NCI-H2196 (cell line): ENCODE measurements around the gene PA2G4.
"Not testable (repeated sequence)": the region's sequence is repeated elsewhere in the genome, so short reads cannot be mapped to it uniquely, and the experiment has no call there.

Experiments used
- DNase-seq: peaks from one replicate; lab custom pipeline; 2025; ENCODE audit not compliant: unreplicated experiment; lab: John Stamatoyannopoulos, UW

The PA2G4 gene

DNA sequence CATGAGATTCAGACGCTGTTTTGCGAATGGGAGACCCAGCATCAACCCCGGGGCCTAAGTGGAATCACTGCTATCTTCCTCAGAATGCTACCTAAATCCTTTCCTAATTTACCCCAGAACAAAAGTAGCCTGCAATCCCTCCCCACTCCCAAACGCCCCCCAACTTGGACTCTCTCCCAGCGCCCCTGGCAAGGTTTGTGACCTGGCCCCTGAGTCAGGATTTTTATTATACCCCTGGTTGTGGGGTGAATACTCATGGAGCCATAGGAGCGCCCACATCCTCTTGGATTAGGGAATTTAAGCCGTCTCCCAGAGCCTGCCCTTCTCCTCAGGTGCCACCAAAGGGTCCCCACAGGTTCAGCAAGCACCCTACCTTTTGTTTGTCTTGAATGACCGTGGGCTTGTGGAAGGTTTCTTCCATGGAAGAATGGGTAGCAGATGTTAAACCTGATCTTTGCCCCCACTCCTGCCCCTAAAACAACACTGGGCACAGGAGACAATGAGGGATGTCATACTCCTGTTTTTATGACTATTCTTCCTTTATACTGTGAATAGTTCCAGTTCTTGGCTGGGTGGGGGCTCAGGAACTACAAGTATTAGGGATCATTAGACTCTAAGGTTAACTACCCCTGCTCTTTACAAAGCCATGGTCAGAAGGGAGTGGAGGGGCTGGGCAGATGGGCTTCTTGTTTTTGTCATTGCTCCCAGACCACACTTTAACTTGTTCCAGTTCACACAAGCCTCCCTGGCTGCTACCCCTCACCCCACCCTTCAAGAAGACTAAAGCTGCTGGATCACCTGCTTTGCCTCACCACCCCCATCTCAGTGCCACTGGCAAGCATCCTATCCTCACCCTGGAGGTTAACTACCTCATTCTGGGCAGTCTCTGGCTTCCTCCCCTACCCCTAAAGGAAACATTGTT lies 48.7 kb downstream of the PA2G4 start:
- DNase-seq, result no peak

DNA sequence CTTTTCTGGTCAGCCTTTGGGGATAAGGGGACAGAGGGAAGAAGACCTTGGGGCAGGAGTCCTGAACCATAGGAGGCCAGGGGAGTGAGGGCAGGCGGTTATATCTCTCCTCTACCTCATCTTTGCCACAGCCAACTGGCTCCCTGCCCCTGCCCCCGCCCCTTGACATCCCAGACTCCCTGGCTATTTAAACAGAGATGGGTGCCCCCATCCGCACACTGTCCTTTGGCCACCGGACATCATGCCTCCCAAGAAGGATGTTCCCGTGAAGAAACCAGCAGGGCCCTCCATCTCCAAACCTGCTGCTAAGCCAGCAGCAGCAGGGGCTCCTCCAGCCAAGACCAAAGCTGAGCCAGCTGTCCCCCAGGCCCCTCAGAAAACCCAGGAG lies 49.3 kb downstream of the PA2G4 start:
- DNase-seq, result no peak

GRCh38 chr12:56154246-56154771 lies 50.0 kb downstream of the PA2G4 start:
- DNase-seq, result no peak

GRCh38 chr12:56154818-56155217 lies 50.5 kb downstream of the PA2G4 start:
- no peak for DNase-seq

DNA sequence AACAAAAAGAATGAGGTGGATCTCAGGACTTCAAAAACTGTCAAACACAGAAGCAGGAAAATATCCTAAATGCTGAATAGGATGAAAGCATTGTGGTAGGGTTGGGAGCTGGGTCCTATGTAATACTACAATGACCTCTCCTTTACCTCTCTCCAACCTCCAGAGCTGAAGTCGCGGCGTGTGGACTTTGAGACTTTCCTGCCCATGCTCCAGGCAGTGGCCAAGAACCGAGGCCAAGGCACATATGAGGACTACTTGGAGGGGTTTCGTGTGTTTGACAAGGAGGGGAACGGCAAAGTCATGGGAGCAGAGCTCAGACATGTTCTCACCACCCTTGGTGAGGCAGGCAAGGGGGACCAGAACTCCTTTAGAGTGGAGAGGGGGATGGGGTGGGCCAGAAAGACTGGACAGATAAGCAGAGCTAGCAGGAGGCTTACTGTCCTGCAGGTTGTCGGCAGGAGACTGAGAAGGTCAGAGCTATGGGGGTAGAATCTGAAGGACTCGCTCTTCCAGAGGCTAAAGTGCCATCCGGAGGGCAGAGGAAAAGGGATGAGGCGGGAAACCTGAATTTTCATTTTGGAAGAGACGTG lies 51.0 kb downstream of the PA2G4 start:
- no peak for DNase-seq

DNA sequence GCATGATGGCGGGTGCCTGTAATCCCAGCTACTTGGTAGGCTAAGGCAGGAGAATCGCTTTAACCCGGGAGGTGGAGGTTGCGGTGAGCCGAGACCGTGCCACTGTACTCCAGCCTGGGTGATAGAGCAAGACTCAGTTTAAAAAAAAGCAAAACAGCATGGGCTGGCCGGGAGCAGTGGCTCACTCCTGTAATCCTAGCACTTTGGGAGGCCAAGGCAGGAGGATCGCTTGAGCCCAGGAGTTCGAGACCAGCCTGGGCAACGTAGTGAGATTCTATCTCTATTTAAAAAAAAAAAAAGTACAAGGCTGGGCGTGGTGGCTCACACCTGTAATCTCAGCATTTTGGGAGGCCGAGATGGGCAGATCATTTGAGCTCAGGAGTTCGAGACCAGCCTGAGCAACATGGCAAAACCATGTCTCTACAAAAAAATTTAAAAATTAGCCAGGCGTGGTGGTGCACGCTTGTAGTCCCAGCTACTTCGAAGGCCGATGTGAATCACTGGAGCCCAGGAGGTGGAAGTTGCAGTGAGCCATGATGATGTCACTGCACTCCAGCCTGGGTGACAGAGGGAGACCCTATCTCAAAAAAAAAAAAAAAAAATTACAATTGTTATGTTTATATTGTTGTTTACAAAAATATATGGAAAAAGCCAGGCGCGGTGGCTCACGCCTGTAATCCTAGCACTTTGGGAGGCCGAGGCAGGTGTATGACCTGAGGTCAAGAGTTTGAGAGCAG lies 52.3 kb downstream of the PA2G4 start:
- DNase-seq, result not testable (repeated sequence)

- DNase-seq, result peak; percentile 90
Measured at GRCh38 chr12:56157201-56158028, 53.1 kb downstream of the PA2G4 start.

DNA sequence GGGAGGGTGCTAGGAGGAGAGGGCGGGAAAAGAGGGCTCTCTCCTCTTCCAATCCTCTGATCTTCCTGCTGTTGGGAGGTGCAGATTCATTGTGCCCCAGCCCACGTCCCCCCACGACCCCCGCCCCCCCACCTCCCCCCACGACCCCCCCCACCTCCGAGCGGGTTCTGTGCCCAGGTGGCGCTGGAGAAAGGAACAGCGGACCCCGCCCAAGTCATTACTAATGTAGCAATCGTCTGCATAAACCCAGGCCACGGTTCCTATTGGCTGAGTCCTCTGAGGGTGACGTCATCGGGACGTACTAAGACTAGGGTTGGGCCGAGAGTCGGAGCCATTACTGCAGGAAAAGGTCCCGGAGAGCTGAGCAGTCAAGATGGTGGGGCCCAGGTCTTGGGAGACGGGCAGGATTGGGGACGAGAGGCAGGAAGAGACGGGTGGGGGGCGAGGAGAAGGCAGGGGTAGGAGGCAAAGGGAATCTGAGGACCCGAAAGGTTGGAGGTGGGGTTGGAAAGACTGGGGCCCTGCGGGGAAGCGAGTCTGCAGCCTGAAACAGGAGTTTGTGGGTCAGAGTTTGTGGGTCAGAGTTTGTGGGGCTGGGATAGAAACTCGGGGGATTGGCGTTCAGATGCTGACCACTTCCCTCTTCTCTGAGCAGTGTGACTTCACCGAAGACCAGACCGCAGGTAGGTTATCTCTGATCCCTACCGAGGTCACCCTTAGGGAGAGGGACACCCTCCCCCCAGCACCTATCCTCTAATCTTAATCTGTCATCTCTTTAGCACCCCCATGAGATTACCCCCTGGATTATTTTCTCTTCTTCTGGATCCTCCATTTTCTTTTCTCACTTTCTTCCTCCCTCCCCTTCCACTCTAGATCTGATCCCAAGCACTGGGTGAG lies 53.9 kb downstream of the PA2G4 start, which contains the start of gene MYL6:
TSS of gene MYL6 (plus strand) at position 331 of the 897 bp plus-strand sequence. CDS start at position 374, 43 bp downstream.
- DNase-seq, result peak; percentile 97

- peak; percentile 42 for DNase-seq
Measured at GRCh38 chr12:56158926-56159461, 54.6 kb downstream of the PA2G4 start.

- DNase-seq, result no peak
Measured at GRCh38 chr12:56159482-56160192, 55.3 kb downstream of the PA2G4 start.

DNA sequence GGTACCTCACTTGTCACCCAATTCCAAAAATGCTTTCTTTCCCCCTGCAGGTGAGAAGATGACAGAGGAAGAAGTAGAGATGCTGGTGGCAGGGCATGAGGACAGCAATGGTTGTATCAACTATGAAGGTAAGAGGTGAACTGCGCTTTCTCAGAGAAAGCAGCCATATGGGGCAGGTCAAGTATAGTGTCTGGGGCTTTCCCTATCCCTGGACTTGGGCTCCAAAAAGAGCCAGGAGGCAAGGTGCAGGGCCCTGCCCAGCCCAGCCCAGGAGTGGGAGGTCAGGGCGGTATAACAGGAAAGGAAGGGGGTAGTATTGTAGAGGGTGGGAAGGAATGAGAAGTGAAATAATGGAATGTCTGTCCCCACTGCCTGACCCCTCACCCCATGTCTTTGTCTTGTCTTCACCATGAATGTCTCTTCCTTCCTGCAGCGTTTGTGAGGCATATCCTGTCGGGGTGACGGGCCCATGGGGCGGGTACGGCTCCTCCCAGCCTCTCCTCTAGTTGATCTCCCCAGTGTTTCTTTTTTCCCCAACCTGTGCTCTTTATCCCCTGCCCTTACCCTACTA lies 55.9 kb downstream of the PA2G4 start:
- no peak for DNase-seq

- DNase-seq, result no peak
Measured at GRCh38 chr12:56160894-56161689, 56.7 kb downstream of the PA2G4 start.

DNA sequence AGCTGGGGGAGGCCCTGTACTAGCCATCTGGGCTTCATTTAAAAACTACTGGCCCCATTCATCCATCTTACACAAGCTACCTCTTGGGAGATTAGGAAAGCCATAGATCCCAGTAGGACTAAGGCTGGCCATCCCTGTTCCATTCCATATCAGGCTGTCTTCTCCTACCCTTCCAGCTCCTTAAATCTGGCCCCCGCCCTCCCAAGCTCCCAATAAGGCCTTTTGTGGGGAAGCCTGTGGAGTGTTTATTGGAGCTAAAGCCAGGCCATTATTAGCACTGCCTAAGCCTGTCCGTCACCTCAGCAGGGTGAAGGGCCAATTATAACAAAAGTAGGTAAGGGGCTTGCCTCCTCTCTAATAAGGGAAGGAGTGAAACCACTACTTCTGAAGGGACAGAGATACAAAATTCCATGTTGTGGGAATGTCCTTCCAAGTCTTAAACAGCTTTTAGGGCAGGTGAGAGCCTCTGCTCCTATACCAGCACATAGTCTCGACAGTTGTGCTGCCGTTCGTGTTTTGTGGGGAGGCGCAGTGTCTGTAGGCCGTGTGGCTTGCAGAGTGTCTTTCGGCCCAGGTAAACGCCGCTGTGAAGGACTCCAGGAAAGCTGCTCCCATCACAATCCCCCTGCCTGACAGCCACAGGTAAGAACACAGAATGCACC lies 57.5 kb downstream of the PA2G4 start:
- no peak for DNase-seq

DNA sequence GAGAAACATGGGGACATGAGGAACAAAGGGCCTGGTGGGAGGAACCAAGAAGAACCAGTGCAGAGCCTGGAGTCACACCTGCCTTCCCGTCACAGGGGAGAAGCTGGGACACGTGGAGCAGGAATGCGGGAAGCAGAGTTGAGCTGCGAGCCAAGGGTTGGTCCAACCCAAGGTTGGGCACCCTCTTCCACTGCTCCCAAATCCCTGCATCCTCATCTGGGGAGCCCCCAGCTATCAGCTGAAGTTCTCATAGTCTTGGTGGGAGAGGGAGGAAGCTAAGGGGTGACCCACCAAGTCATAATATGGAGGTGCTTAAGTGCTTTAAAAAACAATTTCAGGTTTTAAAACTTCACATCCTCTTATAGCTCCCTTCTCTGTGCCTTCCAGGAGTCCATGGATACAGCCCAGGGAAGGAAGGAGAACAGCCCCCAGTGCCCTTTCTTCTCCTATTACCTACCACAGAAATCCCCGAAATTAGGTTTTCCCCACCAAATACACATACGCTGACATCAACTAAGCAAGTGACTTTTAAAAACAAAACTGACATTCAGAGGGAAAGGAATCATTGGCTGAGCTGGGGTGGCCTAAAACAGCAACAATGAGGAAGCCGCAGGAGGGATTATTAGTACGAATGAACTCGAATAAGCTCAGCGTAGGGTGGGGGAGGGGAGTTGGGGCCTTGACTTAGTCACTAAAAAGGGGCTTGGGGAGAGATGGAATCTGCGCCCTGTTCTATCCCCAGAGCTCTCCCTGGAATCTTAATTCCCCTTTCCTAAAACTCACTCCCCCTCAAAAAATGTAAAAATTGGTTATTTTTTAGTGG lies 58.3 kb downstream of the PA2G4 start:
- no peak for DNase-seq
